GM12892 (cell line): ENCODE results near the gene LSS.

Source experiments
- DNase-seq: peaks from one replicate; pipeline ENCODE4 v3.0.0; 2011; ENCODE audit not compliant: insufficient read length
- FAIRE-seq: peaks from 2 replicates; lab custom pipeline; 2011; peaks lifted over from hg19 to GRCh38; lab: Jason Lieb, UNC
- POLR2A ChIP-seq: IDR thresholded peaks from 2 replicates; pipeline ENCODE4 v1.6.1; 2011; ENCODE audit warnings: low read depth, low read length, control low read depth
- POLR2AphosphoS5 ChIP-seq: IDR thresholded peaks from 2 replicates; pipeline ENCODE4 v1.6.1; 2011; ENCODE audit warnings: low read depth, low read length, control low read depth
- TAF1 ChIP-seq: IDR thresholded peaks from 2 replicates; pipeline ENCODE4 v1.6.1; 2011; ENCODE audit warnings: low read depth, mild to moderate bottlenecking, control low read depth, low read length, borderline replicate concordance

The LSS gene

DNA sequence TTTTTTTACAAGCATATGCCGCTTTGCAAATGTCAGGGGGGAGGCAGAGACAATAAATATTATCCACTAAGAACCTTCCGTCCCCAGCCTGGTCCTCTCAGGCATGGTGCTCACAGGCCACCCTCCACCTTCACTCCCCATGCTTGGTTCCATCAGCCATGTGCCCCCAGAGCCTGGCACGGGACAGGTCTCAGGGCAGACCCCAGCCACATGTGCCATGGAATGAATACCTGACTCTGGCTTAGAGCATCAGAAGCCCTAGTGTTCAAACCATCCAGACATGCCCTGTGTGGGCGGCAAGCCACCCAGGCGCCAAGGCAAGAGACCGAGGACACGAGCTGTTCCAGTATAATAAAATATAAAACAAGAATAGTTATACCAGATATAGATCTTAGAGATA lies 5.4 kb downstream of the LSS start:
- no peak for DNase-seq
- FAIRE-seq, result no peak
- TF ChIP-seq TAF1, result no peak
- TF ChIP-seq POLR2A, result no peak
- TF ChIP-seq POLR2AphosphoS5, result no peak

DNA sequence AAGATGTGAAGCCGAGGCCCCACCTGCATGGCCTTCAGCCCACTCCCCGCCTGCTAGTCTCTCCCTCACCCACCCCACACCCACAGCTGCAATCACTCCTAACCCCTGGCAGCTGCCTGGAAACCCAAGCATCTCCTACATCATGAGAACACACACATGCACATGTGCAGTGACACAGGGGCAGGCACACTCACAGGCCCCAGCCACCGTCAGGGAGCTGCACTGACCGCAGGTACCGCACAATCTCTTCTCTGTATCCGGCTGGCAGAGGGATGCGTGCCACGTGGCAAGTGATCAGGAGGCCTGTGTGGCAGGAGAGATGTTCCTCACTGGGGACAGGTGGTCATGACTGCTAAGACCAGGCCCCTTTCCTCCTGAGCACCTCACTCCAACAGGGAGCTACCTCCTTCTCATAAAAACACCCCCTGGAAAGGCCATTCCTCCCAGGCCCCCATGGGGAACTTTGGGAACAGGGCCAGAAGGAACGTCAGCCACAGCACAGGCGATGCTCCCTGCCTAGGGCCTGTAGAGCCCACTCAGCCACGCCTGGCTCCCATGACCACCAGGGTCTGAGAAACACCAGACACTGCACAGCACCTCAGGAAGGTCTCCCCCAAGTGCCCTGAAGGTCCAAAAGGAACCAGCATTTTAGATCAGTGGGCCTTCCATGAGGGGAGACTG lies 6.0 kb downstream of the LSS start:
- DNase-seq, result no peak
- TF ChIP-seq TAF1 (no peak), POLR2A (no peak), POLR2AphosphoS5 (no peak)
- no peak for FAIRE-seq

GRCh38 chr21:46221664-46222435 lies 6.7 kb downstream of the LSS start:
- DNase-seq, result no peak
- no peak for TF ChIP-seq POLR2AphosphoS5
- TF ChIP-seq TAF1, result no peak
- no peak for TF ChIP-seq POLR2A
- FAIRE-seq, result no peak

- TF ChIP-seq POLR2AphosphoS5 (no peak), POLR2A (no peak), TAF1 (no peak)
- FAIRE-seq, result no peak
- no peak for DNase-seq
Measured at GRCh38 chr21:46220847-46221246, 7.7 kb downstream of the LSS start.

DNA sequence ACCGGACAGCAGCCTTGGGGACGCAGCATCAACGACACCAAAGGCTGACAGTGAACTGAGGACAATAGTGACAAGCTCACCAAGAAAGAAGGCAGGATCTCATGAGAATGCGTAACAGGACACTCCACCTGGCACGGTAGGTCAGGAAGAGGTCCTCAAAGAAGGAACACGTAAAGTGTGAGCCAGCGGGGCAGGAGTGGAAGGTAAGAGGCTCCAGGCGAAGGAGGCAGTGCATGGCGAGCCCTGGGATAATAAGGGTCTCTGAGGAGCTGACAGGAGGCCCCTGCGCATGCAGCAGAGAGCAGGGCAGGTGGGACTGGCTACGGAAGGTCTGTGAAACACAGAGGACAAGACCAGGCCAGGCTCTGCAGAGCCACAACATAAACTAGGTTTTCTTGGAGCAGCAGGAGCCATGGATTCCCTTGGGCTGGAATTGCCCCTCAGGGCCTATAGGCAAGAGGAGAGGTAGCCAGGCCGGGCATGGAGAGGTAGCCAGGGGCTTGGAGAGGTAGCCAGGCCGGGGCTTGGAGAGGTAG lies 8.2 kb downstream of the LSS start:
- TF ChIP-seq TAF1 (no peak), POLR2A (no peak), POLR2AphosphoS5 (no peak)
- FAIRE-seq, result no peak
- DNase-seq, result no peak

- DNase-seq, result no peak
- FAIRE-seq, result no peak
- TF ChIP-seq TAF1 (no peak), POLR2A (no peak), POLR2AphosphoS5 (no peak)
Measured at GRCh38 chr21:46219591-46220239, 8.9 kb downstream of the LSS start.

DNA sequence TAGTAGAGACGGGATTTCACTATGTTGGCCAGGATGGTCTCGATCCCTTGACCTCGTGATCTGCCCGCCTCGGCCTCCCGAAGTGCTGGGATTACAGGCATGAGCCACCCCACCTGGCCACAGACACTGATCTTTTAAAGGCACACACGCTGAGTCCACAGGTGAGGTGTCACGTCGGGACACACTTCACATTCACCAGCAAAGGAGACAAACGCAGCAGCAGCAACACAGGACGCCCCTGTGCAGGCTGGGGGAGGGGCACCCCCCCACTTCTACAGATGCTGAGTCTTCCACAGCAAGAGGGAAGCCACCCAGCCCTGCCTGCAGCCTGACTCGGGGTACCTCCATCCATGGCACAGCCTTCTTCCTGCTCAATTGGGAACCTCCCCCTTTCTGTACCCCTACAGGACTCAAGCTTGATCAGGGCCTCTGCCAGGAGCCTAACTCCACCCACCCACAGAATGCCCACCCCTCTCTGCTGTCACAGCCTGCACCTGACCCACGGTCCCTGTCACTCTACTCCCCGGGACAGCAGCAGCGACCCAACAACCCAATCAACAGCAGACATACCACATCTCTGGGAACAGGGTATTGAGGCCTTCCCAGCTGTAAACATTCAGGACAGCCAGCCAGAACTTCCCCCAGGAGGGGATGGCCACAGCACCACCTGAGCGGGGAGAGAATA lies 9.5 kb downstream of the LSS start:
- no peak for TF ChIP-seq POLR2A
- no peak for TF ChIP-seq POLR2AphosphoS5
- no peak for TF ChIP-seq TAF1
- no peak for DNase-seq
- FAIRE-seq, result no peak

- FAIRE-seq, result no peak
- TF ChIP-seq TAF1, result no peak
- TF ChIP-seq POLR2AphosphoS5, result no peak
- no peak for TF ChIP-seq POLR2A
- DNase-seq, result no peak
Measured at GRCh38 chr21:46217511-46218196, 10.9 kb downstream of the LSS start.

DNA sequence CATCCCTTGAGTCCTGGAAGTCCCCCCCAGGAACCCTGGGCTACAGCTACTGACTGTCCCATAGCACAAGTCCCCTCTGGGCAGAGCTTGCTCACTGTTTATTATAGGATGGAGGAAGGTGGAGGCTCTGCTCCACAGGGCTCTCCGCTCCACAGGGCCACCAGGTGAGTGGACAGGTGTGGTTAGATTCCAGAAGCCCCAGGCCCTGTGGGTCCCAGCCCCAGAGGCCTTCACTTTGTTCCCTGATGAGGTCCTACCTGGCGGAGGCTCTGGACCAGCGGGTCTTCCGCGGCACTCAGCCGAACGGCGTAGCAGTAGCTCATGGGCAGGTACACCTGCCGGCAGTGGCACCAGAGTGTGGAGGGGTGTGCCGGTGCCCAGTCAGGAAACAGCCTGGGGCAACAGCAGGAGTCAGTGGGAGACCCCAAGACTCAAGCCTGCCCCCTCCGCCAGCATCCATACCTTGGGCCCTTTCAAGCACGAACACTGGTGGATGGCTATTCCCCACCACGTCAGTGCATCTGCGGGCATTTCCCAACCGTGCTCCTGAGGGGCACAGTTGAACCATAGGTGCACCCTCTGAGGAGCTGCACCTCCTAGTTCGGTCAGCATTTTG lies 12.3 kb downstream of the LSS start:
- TF ChIP-seq TAF1 (no peak), POLR2AphosphoS5 (no peak), POLR2A (no peak)
- FAIRE-seq (no peak), DNase-seq (no peak)

- DNase-seq, result peak; percentile 9
- peak; percentile 5 for FAIRE-seq
- TF ChIP-seq TAF1 (no peak), POLR2AphosphoS5 (no peak), POLR2A (no peak)
Measured at GRCh38 chr21:46215436-46216131, 13.0 kb downstream of the LSS start.
